Fibroblast of mammary gland (primary cell): ENCODE data around the gene PRR20G.

Experiments
- DNase-seq: peaks from one replicate; pipeline ENCODE4 v3.0.0-alpha.2; 2010; ENCODE audit warnings: low read depth
- H3K4me3 ChIP-seq: 2 replicates; pipeline ENCODE4 v1.5.1; 2011; ENCODE audit warnings: low read depth, mild to moderate bottlenecking, low read length, moderate library complexity; ENCODE audit not compliant: control insufficient read depth
- CTCF ChIP-seq: conservative IDR thresholded peaks from 2 replicates; pipeline ENCODE4 v1.5.1; 2011; ENCODE audit warnings: low read depth, low read length, inconsistent platforms; ENCODE audit not compliant: control insufficient read depth, insufficient read depth

The PRR20G gene

GRCh38 chr3:127287840-127288239 is at the start of gene PRR20G:
PRR20G (minus strand) TSS chr3:127288046; CDS start chr3:127287365, 681 bp downstream.
- no peak for DNase-seq
- no peak for TF ChIP-seq CTCF
- no peak within 1 kb of the TSS for H3K4me3 ChIP-seq

GRCh38 chr3:127337001-127337400 is 49.2 kb upstream of the PRR20G start:
- no peak overlapping the region for H3K4me3 ChIP-seq

GRCh38 chr3:127336101-127336500 is 48.3 kb upstream of the PRR20G start:
- TF ChIP-seq CTCF: no peak
- DNase-seq: no peak
- no peak overlapping the region for H3K4me3 ChIP-seq

More at GRCh38 chr3:127337001-127337400, 49.2 kb upstream of the PRR20G start:
- no peak for TF ChIP-seq CTCF
- no peak for DNase-seq

GRCh38 chr3:127330385-127330784 is 42.5 kb upstream of the PRR20G start:
- DNase-seq: no peak
- H3K4me3 ChIP-seq: no peak overlapping the region
- TF ChIP-seq CTCF: no peak

GRCh38 chr3:127329631-127330285 is 41.9 kb upstream of the PRR20G start:
- H3K4me3 ChIP-seq: no peak overlapping the region
- TF ChIP-seq CTCF: no peak
- DNase-seq: no peak

- TF ChIP-seq CTCF: no peak
- DNase-seq: no peak
- H3K4me3 ChIP-seq: no peak overlapping the region
Measured at GRCh38 chr3:127328421-127328820, 40.6 kb upstream of the PRR20G start.
